Stimulated activated CD8-positive, alpha-beta memory T cell treated with anti-CD3 and anti-CD28 coated beads, Interleukin-2, amount 100 ng/mL, for 1 hour (primary cell): Measurements from ENCODE around the gene GAS6.

ENCODE experiments used
- DNase-seq, 2 donors: peaks; one replicate each; pipeline ENCODE4 v3.0.0-alpha.2; 2020; ENCODE audit warnings: low read depth in 2 of 2

Gene GAS6

DNA sequence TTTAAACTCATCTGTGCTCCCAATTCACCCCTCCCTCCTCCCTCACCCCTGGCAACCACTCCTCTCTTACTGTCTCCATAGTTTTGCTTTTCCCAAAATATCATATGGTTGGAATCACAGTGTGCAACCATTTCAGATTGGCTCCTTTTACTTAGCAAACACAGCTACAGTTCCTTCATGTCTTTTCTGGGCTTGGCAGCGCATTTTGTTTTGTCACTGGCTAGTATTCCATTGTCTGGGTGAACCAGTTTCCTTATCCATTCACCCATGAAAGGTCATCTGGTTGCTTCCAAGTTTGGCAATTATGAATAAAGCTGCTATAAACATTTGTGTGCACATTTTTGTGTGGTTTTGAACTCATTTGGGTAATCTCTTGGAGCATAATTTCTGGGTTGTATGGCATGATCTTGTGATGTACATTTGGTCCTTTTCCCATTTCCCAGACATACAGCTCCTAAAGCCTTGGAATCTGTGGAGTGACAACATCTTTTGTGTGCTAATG is 23.9 kb upstream of the GAS6 start:
- DNase-seq, result no peak

DNA sequence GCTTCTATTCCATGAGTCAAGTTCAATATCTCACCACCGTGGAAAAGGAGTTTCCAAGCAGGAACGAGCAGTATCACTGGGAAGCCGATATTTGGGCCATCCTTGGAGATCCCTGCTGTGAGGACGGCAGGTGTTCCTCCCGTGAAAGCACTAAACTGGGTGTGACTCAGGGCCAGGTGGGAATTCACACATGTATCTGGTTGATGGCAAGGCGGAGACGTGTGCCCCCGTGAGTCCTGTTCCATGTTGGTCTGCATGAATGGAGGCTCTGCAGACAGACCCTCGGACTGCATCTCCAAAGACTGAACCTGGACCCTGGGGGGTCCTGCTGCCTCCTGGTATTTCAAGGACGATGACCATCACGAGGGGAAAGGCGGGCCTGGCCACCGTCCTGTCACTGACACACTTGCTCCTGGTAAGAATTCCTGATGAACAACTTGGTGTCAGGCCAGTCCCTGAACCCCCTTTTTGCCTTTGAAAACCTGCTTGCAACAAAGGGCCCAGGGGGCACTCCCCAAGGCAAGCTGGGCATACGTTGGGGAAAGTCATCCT is 22.8 kb upstream of the GAS6 start:
- no peak for DNase-seq

- DNase-seq, result no peak
Measured at GRCh38 chr13:113884821-113885220, 20.9 kb upstream of the GAS6 start.

- no peak for DNase-seq
Measured at GRCh38 chr13:113883921-113884804, 20.3 kb upstream of the GAS6 start.

DNA sequence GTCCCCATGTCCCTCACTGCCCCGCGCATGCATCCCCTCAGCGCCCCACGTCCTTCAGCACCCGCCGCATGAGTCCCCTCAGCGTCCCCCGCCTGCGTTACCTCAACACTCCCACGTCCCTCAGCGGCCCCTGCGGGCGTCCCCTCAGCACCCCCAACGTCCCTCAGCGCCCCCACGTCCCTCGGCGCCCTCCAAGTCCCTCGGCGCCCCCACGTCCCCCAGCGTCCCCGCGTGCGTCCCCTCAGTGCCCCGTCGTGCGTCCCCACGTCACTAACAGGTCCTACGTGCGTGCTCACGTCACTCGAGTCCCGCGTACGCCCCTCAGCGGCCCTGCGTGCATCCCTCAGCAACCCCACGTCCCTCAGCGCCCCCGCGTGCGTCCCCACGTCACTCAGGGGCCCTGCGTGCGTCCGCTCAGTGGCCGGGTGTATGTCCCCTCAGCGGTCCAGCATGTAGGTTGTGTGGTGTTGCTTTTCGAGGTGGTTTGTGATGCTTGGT is 19.5 kb upstream of the GAS6 start:
- DNase-seq, result no peak

GRCh38 chr13:113882716-113883115 is 18.8 kb upstream of the GAS6 start:
- DNase-seq, result no peak

DNA sequence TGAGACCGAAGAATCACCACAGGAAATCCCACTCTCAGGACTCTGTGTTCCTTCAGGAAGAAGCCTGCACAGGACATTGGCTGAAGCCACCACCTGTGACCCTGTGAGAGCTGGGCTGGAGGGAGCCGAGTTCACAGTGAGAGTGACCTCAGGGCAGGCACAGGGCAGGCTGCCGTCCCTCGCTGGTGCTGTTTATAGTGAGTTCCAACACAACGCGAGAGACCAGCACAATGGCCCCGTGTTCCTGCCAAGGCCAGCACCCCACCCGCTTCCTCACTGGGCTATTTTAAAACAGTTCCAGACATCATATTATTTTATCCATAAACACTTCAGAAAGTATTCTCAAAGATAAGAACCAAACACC is 18.4 kb upstream of the GAS6 start:
- DNase-seq, result no peak

DNA sequence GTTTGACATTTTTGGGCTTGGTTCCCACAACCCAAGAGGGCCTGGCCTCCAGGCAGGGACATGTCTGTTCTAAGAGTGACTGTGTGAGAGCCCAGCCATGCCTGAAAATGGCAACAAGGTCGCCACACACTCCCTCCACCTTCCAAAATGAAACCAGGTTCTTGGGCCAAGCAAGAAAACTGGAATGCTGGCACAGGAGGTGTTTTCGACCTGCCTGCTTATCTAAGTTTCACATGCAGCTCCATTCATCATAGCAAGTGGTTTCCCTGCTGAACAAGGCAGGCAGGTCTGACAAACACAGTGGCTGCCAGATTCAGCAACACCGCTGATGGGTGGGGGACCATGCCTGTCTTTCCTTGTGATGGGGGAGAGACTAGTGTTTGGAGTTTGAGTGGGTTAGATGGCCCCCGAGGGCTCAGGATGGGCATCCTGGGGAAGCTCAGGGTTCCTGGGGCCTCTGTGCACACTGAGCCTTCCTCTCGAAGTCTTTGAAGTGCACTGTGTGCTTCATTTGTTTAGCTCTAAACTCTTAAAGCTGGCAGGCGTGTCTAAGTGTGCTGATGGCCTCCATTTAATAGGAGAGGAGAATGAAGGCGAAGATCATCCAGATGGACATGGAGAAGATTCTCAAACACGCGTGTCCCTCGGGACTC is 17.9 kb upstream of the GAS6 start:
- no peak for DNase-seq

- no peak for DNase-seq
Measured at GRCh38 chr13:113880651-113881611, 17.1 kb upstream of the GAS6 start.

- DNase-seq, result no peak
Measured at GRCh38 chr13:113879494-113880360, 15.9 kb upstream of the GAS6 start.

- no peak for DNase-seq
Measured at GRCh38 chr13:113879017-113879416, 15.1 kb upstream of the GAS6 start.

GRCh38 chr13:113877149-113877990 is 13.5 kb upstream of the GAS6 start:
- no peak for DNase-seq

DNA sequence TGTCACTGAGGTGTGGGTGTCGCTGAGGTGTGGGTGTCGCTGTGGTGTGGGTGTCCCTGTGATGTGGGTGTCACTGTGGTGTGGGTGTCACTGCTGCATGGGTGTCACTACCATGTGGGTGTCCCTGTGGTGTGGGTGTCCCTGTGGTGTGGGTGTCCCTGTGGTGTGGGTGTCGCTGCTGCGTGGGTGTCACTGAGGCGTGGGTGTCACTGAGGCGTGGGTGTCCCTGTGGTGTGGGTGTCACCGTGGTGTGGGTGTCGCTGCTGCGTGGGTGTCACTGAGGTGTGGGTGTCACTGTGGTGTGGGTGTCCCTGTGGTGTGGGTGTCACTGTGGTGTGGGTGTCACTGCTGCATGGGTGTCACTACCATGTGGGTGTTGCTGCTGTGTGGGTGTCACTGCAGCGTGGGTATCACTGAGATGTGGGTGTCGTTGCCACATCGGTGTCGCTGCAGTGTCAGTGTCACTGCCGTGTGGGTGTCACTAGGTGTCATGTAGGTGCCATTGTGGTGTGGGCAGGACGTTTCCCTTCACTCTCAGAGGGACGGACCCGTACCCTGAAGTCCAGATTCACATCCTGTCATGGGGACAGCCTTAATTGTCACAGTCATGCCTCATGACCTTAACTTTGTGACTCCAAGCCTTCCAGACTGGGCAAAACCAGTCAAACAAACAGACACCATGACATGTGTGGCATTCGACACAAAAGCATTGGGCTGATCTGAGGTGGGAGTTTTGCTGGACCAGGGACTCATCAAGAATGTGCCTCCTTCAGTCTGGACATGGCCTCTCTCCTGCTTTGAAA is 12.7 kb upstream of the GAS6 start:
- no peak for DNase-seq

DNA sequence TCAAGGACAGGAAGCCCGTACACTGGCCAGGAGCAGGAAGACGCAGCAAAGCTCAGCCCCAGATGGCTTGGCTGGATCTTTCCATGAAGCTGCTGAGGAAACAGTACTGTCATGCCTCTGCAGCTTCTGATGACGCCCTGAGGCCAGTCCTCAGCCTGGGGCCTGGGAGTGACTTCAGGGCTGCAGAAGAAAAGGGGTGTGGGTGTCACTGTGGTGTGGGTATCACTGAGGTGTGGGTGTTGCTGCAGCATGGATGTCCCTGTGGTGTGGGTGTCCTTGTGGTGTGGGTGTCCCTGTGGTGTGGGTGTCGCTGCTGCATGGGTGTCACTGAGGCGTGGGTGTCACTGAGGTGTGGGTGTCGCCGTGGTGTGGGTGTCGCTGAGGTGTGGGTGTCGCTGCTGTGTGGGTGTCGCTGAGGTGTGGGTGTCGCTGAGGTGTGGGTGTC is 12.0 kb upstream of the GAS6 start:
- DNase-seq, result no peak

DNA sequence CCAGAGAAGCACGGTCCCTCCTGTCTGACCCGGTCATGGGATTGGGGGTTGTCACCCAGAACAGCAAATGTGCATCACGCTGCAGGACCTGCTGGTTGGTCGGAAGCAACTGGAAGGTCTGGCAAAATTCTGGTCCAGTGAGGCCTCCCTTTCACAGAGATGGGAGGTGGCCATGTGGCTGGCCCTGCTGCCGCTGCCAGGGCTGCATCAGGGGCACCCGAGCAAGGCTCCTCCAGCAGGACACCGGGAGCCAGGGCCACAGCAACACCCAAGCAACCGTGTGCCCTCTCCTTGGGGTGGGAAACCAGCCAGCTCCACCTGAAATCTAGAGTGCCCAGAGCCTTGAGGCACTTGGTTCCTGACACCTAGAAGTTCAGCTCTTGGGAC is 11.5 kb upstream of the GAS6 start:
- no peak for DNase-seq

GRCh38 chr13:113874579-113875428 is 10.9 kb upstream of the GAS6 start:
- no peak for DNase-seq

DNA sequence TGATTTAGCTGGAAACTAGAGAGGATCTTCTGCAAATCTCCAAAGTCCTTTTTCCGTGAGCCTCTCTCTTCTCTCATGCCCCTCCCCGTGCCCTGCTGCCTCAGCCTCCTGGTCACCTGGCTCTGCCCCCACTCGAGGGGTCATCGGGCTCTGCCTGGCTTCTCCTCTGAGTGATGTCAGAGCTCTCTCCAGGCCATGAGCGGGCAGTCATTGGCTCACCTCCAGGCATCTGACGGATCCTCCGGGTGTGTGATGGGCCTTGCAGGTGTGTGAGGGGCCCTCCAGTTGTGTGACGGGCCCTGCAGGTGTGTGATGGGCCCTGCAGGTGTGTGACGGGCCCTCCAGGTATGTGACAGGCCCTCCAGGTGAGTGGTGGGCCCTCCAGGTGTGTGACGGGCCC is 10.3 kb upstream of the GAS6 start:
- no peak for DNase-seq

DNA sequence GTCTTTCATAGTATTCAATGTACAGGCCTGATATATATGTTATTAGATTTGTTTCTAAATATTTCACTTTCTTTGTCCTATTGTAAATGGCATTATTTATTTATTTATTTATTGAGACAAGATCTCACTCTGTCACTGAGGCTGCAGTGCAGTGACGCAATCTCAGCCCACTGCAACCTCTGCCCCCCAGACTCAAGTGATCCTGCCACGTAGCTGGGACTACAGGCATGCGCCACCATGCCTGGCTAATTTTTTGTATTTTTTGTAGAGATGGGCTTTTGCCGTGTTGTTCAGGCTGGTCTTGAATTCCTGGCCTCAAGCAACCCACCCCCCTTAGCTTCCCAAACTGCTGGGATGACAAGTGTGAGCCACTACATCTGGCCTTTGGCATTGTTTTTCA is 5.4 kb upstream of the GAS6 start:
- no peak for DNase-seq
